Lung (tissue), 12 donors: ENCODE results near the gene PIWIL4. TPM values are rescaled to one million over a fixed set of nuclear protein-coding genes. Genes with fewer than 3 reads are reported as not detected.
"Not testable (repeated sequence)": the region's sequence is repeated elsewhere in the genome, so short reads cannot be mapped to it uniquely, and the experiment has no call there.

Source experiments
- ATAC-seq: fragments of 200-7000 bp; cut with Tn5 transposase; one replicate; pipeline ENCODE4 v1.9.1; 2020; ENCODE audit warnings: moderate number of reproducible peaks; ENCODE audit not compliant: insufficient read depth, low FRiP score
- DNase-seq, 3 donors: peaks; one replicate each; pipeline ENCODE4 v3.0.0-alpha.2; 2013 to 2017
- H3K27ac ChIP-seq, 2 donors: one replicate each; pipeline ENCODE4 v1.5.1; 2013; ENCODE audit warnings: mild to moderate bottlenecking in 2 of 2, moderate library complexity in 2 of 2, control low read depth in 1 of 2, inconsistent platforms in 1 of 2, low read depth in 1 of 2, low read length in 1 of 2
- H3K27me3 ChIP-seq, 3 donors: one replicate each; pipeline ENCODE4 v1.5.1; 2013; ENCODE audit warnings: low read length in 2 of 3; ENCODE audit not compliant: control insufficient read depth in 3 of 3, insufficient read depth in 3 of 3
- H3K36me3 ChIP-seq, 4 donors: one replicate each; pipeline ENCODE4 v1.5.1; 2013; ENCODE audit warnings: low read length in 4 of 4, mild to moderate bottlenecking in 1 of 4, moderate library complexity in 1 of 4; ENCODE audit not compliant: control insufficient read depth in 4 of 4, insufficient read depth in 4 of 4
- H3K4me1 ChIP-seq, 5 donors: one replicate each; pipeline ENCODE4 v1.5.1; 2013; ENCODE audit warnings: low read length in 5 of 5, mild to moderate bottlenecking in 2 of 5, moderate library complexity in 1 of 5; ENCODE audit not compliant: control insufficient read depth in 5 of 5, insufficient read depth in 5 of 5
- H3K4me3 ChIP-seq: one replicate; pipeline ENCODE4 v1.5.1; 2013; ENCODE audit warnings: mild to moderate bottlenecking, control low read depth, moderate library complexity
- H3K9ac ChIP-seq, 2 donors: one replicate each; pipeline ENCODE4 v1.5.1; 2013; ENCODE audit warnings: low read length in 2 of 2, control low read depth in 1 of 2; ENCODE audit not compliant: insufficient read depth in 1 of 2
- H3K9me3 ChIP-seq, 4 donors: one replicate each; pipeline ENCODE4 v1.5.1; 2013; ENCODE audit warnings: low read length in 3 of 4, mild to moderate bottlenecking in 1 of 4, moderate library complexity in 1 of 4; ENCODE audit not compliant: control insufficient read depth in 4 of 4, insufficient read depth in 3 of 4
- CTCF ChIP-seq: IDR thresholded peaks from 2 replicates; pipeline ENCODE4 v1.5.1; 2012; ENCODE audit warnings: mild to moderate bottlenecking; ENCODE audit errors: control extremely low read depth, extremely low read depth
- WGBS, 2 donors: extraction: QIAGEN DNeasy Blood & Tissue Kit; methylation state at CpG; one replicate each; pipeline ENCODE4 v1.1.7; 2013; 5-methylcytosine and 5-hydroxymethylcytosine counted together
- polyA plus RNA-seq, 2 donors: library from polyadenylated mRNA; stranded (reverse); fragments of 200-250 nt; gene quantifications; one replicate each; pipeline ENCODE4 v1.2.1, GENCODE V29; 2013
- total RNA-seq, 2 donors: library from RNA; depleted of rRNA in 1 of 2; stranded (reverse); fragments of >200 nt in 1 of 2; gene quantifications; one replicate each; pipeline ENCODE4 v1.2.1, GENCODE V29; 2014 to 2021
- donor health status: control.
- donor health status: control.
- donor health status: Bipolar disorder and iron deficiency.
- donor health status: healthy.
- donor health status: DM: yes; HTN: yes; CAD: no.

Gene PIWIL4
- total and polyA plus RNA-seq, 4 donors: 1.8 to 5.8 (median 3.1) TPM

DNA sequence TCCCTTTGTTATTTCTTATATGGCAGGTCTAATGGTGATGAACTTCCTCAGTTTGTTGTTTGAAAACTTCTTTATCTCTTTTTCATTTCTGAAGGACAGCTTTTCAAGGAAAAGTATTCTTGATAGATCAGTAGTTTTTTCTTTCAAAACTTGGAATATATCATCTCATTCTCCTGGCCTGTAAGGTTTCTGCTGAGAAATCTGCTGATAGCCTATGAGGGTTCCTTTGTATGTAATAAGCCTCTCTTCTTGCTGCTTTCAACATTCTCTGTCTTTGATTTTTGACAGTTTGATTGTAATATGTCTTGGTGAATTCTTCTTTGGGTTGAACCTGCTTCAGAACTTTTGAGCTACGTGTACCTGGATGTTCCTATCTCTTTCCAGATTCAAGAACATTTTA lies 46.0 kb downstream of the PIWIL4 start:
- Histone ChIP-seq H3K27ac (no peak overlapping the region), H3K27me3 (no peaks in the 10 kb centered on the region), H3K9ac (no peak overlapping the region), H3K4me1 (no peaks in the 10 kb centered on the region), H3K9me3 (peaks cover 0 to 4% (median 3%) of the 10 kb centered on the region in 4 donors), H3K36me3 (no peaks in the 10 kb centered on the region), H3K4me3 (no peak overlapping the region)
- ATAC-seq: no peak
- TF ChIP-seq CTCF: no peak
- WGBS, 2 donors: 89 to 93% methylated on average over 1 of the region's 1 CpG
- no peak for DNase-seq

DNA sequence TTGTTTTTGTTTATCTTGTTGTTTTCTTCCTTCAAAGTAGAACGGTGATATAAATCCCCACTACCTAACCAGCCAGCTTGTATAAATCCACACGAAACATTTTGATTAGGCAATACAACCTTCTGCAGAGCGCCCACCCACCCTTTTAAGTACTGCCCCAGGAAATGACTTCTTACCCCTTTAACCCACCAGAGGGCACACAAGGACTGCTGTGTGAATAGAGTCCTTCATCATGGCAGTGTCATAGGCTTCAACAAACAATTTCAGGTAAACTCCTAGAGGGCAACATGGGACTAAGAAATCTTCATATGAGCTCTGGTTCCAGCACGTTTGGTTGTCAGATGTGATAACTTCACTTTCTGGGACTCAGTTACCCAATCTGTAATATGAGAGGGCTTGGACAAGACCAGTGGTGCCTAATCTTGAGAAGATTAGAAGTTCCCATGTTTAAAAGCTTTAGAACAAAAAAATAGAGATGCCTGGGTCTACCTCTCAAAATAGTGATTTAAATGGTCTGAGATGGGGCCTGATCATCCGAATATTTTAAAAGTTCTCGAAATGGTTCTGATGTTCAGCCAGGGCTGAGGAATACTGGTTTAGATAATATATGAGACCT lies 56.1 kb downstream of the PIWIL4 start:
- H3K27me3 ChIP-seq: no peaks in the 10 kb centered on the region
- 30 to 33% methylated on average over 6 of the region's 6 CpGs for WGBS, 2 donors
- no peaks in the 10 kb centered on the region for H3K9me3 ChIP-seq
- TF ChIP-seq CTCF: peak; percentile 67
- ATAC-seq (peak; percentile 90), DNase-seq (peak; percentile 76 to 88 (median 88))
- peaks cover 0 to 2% (median 1%) of the 10 kb centered on the region in 4 donors for H3K36me3 ChIP-seq
- no peak overlapping the region for H3K9ac ChIP-seq
- no peak overlapping the region for H3K27ac ChIP-seq
- H3K4me3 ChIP-seq: no peak overlapping the region
- no peaks in the 10 kb centered on the region for H3K4me1 ChIP-seq

- H3K36me3 ChIP-seq, H3K27me3 ChIP-seq, DNase-seq, H3K27ac ChIP-seq, ATAC-seq, H3K4me1 ChIP-seq, H3K9me3 ChIP-seq, H3K4me3 ChIP-seq, H3K9ac ChIP-seq: not testable (repeated sequence)
- 57 to 66% methylated on average over 3 of the region's 3 CpGs for WGBS, 2 donors
Observed at GRCh38 chr11:94625422-94625821, 58.3 kb downstream of the PIWIL4 start.

- H3K9ac ChIP-seq, H3K27ac ChIP-seq, H3K36me3 ChIP-seq, ATAC-seq, H3K4me1 ChIP-seq, H3K27me3 ChIP-seq, H3K9me3 ChIP-seq, H3K4me3 ChIP-seq, DNase-seq: not testable (repeated sequence)
- 78 to 86% methylated on average over 3 of the region's 3 CpGs for WGBS, 2 donors
Observed at GRCh38 chr11:94627003-94627560, 59.9 kb downstream of the PIWIL4 start.
